NOMO-1 treated with DMSO at 0.1 percent for 48 hours (cell line): ENCODE data around the gene SLC52A1.
A peak's percentile ranks its signal among the peaks of the same experiment; 100 is the strongest.
"Not testable (repeated sequence)": the region's sequence is repeated elsewhere in the genome, so short reads cannot be mapped to it uniquely, and the experiment has no call there.

ENCODE experiments used
- DNase-seq: peaks from one replicate; lab custom pipeline; 2025; ENCODE audit not compliant: unreplicated experiment; lab: John Stamatoyannopoulos, UW

Gene SLC52A1

GRCh38 chr17:5031365-5032082 lies 3.7 kb downstream of the SLC52A1 start:
- DNase-seq, result peak; percentile 84

GRCh38 chr17:5030168-5030567 lies 5.1 kb downstream of the SLC52A1 start:
- DNase-seq, result not testable (repeated sequence)

GRCh38 chr17:5027916-5028315 lies 7.3 kb downstream of the SLC52A1 start:
- peak; percentile 15 for DNase-seq

GRCh38 chr17:5027299-5027698 lies 7.9 kb downstream of the SLC52A1 start:
- no peak for DNase-seq

- DNase-seq, result no peak
Measured at GRCh38 chr17:5024604-5025003, 10.6 kb downstream of the SLC52A1 start.

- no peak for DNase-seq
Measured at GRCh38 chr17:5023588-5024147, 11.6 kb downstream of the SLC52A1 start.

GRCh38 chr17:5022171-5022711 lies 13.0 kb downstream of the SLC52A1 start:
- no peak for DNase-seq

- no peak for DNase-seq
Measured at GRCh38 chr17:5020502-5021023, 14.7 kb downstream of the SLC52A1 start.

- DNase-seq, result peak; percentile 37
Measured at GRCh38 chr17:5019475-5019956, 15.7 kb downstream of the SLC52A1 start.

GRCh38 chr17:5014357-5014756 lies 20.9 kb downstream of the SLC52A1 start:
- DNase-seq, result no peak

GRCh38 chr17:5011928-5012327 lies 23.3 kb downstream of the SLC52A1 start:
- DNase-seq, result no peak

GRCh38 chr17:5003214-5003867 lies 31.9 kb downstream of the SLC52A1 start:
- DNase-seq, result no peak

- no peak for DNase-seq
Measured at GRCh38 chr17:5002121-5002788, 33.0 kb downstream of the SLC52A1 start.

GRCh38 chr17:5000237-5000639 lies 35.0 kb downstream of the SLC52A1 start:
- no peak for DNase-seq

- DNase-seq, result peak; percentile 1
Measured at GRCh38 chr17:4999430-5000093, 35.7 kb downstream of the SLC52A1 start.

- no peak for DNase-seq
Measured at GRCh38 chr17:4998732-4999429, 36.3 kb downstream of the SLC52A1 start.

- DNase-seq, result no peak
Measured at GRCh38 chr17:4998027-4998731, 37.0 kb downstream of the SLC52A1 start.

- peak; percentile 85 for DNase-seq
Measured at GRCh38 chr17:4997302-4998026, 37.8 kb downstream of the SLC52A1 start, which contains the start of the genes INCA1 and KIF1C. INCA1 (minus strand) TSS chr17:4997522; CDS start chr17:4994437, 3,085 bp downstream. KIF1C (plus strand) TSS chr17:4997950; CDS start chr17:5000247, 2,297 bp downstream.
